Fibroblast of lung (primary cell): ENCODE results near the gene ARHGEF4. TPM values are rescaled to one million over a fixed set of nuclear protein-coding genes. Genes with fewer than 3 reads are reported as not detected.

Experiments
- DNase-seq, 2 donors: peaks; one replicate each; pipeline versions ENCODE4 v3.0.0 to v3.0.0-alpha.2; 2010; ENCODE audit warnings: low read depth in 2 of 2
- H2AFZ ChIP-seq: 2 replicates; pipeline ENCODE4 v1.5.1; 2012; ENCODE audit warnings: low read length, control low read depth, inconsistent platforms
- H3K27ac ChIP-seq: 2 replicates; pipeline ENCODE4 v1.5.1; 2011; ENCODE audit warnings: low read length, control low read depth; ENCODE audit not compliant: insufficient read depth
- H3K27me3 ChIP-seq: 2 replicates; pipeline ENCODE4 v1.5.1; 2011; ENCODE audit warnings: mild to moderate bottlenecking, low read length; ENCODE audit not compliant: control insufficient read depth, insufficient read depth
- H3K36me3 ChIP-seq: 2 replicates; pipeline ENCODE4 v1.5.1; 2011; ENCODE audit warnings: low read length; ENCODE audit not compliant: control insufficient read depth, insufficient read depth
- H3K4me1 ChIP-seq: 2 replicates; pipeline ENCODE4 v1.5.1; 2011; ENCODE audit warnings: low read length; ENCODE audit not compliant: control insufficient read depth, insufficient read depth; ENCODE audit errors: extremely low read depth
- H3K4me2 ChIP-seq: 2 replicates; pipeline ENCODE4 v1.5.1; 2011; ENCODE audit warnings: low read length, control low read depth; ENCODE audit not compliant: insufficient read depth; ENCODE audit errors: extremely low read depth
- H3K4me3 ChIP-seq, 4 experiments: fragments of 200-600 bp in 1 of 4; sonication (generic) in 1 of 4; replicated peaks in 1 of 4; 2 replicates each; pipeline ENCODE4 v1.5.1; 2011 to 2016; ENCODE audit warnings: low read length in 4 of 4, low read depth in 3 of 4, mild to moderate bottlenecking in 3 of 4, control low read depth in 2 of 4, inconsistent platforms in 1 of 4, mixed read lengths in 1 of 4; ENCODE audit not compliant: insufficient read depth in 1 of 4; ENCODE audit errors: control extremely low read depth in 1 of 4
- H3K79me2 ChIP-seq: 2 replicates; pipeline ENCODE4 v1.5.1; 2012; ENCODE audit warnings: mild to moderate bottlenecking, low read length, inconsistent platforms; ENCODE audit not compliant: control insufficient read depth, insufficient read depth
- H3K9ac ChIP-seq: 2 replicates; pipeline ENCODE4 v1.5.1; 2011; ENCODE audit warnings: mild to moderate bottlenecking, low read length, control low read depth; ENCODE audit not compliant: insufficient read depth
- H3K9me3 ChIP-seq: 2 replicates; pipeline ENCODE4 v1.5.1; 2012; ENCODE audit warnings: low read depth, low read length; ENCODE audit not compliant: control insufficient read depth, insufficient read depth
- H4K20me1 ChIP-seq: 2 replicates; pipeline ENCODE4 v1.5.1; 2011; ENCODE audit warnings: low read length; ENCODE audit not compliant: control insufficient read depth, insufficient read depth; ENCODE audit errors: extremely low read depth
- EZH2 ChIP-seq: IDR thresholded peaks from 2 replicates; pipeline ENCODE4 v1.5.1; 2012; ENCODE audit warnings: low read length, control low read depth, mild to moderate bottlenecking; ENCODE audit errors: missing control alignments
- polyA plus RNA-seq, 2 donors: library from polyadenylated mRNA; depleted of rRNA in 1 of 2; stranded (reverse) in 1 of 2; unstranded in 1 of 2; fragments of >200 nt; gene quantifications; 2 replicates each; pipeline ENCODE4 v1.2.1, GENCODE V29; 2011 to 2012; ENCODE audit warnings: missing spikeins in 1 of 2
- total RNA-seq: library from RNA; depleted of rRNA; stranded (reverse); fragments of >200 nt; gene quantifications from 2 replicates; pipeline ENCODE4 v1.2.1, GENCODE V29; 2014
- TF ChIP-seq, protein P1 (sequence below), 2 donors: IDR thresholded peaks in 1 of 2; conservative IDR thresholded peaks in 1 of 2; 1 replicate in 1 of 2; 2 replicates in 1 of 2; pipeline ENCODE4 v1.5.1; 2011 to 2012; ENCODE audit warnings: low read length in 2 of 2, control low read depth in 1 of 2, inconsistent platforms in 1 of 2, low read depth in 1 of 2, mild to moderate bottlenecking in 1 of 2

ARHGEF4 gene
- total and polyA plus RNA-seq, 2 donors (not counting 1 experiment from before 2014, with no cell fraction given), result 0.05 to 0.83 TPM

- no peak overlapping the region for H2AFZ ChIP-seq
- H3K79me2 ChIP-seq, result no peaks in the 10 kb centered on the region
- H3K4me2 ChIP-seq, result no peak overlapping the region
- H3K9ac ChIP-seq, result no peak overlapping the region
- H3K9me3 ChIP-seq, result no peaks in the 10 kb centered on the region
- H4K20me1 ChIP-seq, result no peaks in the 10 kb centered on the region
- no peaks in the 10 kb centered on the region for H3K27me3 ChIP-seq
- no peaks in the 10 kb centered on the region for H3K4me1 ChIP-seq
- H3K27ac ChIP-seq, result no peak overlapping the region
- no peak overlapping the region for H3K4me3 ChIP-seq
- no peaks in the 10 kb centered on the region for H3K36me3 ChIP-seq
- TF ChIP-seq, protein P1, sequence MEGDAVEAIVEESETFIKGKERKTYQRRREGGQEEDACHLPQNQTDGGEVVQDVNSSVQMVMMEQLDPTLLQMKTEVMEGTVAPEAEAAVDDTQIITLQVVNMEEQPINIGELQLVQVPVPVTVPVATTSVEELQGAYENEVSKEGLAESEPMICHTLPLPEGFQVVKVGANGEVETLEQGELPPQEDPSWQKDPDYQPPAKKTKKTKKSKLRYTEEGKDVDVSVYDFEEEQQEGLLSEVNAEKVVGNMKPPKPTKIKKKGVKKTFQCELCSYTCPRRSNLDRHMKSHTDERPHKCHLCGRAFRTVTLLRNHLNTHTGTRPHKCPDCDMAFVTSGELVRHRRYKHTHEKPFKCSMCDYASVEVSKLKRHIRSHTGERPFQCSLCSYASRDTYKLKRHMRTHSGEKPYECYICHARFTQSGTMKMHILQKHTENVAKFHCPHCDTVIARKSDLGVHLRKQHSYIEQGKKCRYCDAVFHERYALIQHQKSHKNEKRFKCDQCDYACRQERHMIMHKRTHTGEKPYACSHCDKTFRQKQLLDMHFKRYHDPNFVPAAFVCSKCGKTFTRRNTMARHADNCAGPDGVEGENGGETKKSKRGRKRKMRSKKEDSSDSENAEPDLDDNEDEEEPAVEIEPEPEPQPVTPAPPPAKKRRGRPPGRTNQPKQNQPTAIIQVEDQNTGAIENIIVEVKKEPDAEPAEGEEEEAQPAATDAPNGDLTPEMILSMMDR (conservative IDR thresholded peaks at IDR 0.05 in 1 of 2, IDR thresholded peaks at IDR 0.05 in 1 of 2; ENCODE audit: low read depth in 1 of 2, low read length in 2 of 2), result no peak
- no peak for TF ChIP-seq EZH2
- DNase-seq, result no peak
Observed at GRCh38 chr2:130949954-130950353, 113.2 kb downstream of the ARHGEF4 start.

- H3K36me3 ChIP-seq, result no peaks in the 10 kb centered on the region
- no peak for DNase-seq
- H3K4me2 ChIP-seq, result no peak overlapping the region
- H3K4me3 ChIP-seq, result no peak overlapping the region
- TF ChIP-seq, protein P1 (conservative IDR thresholded peaks at IDR 0.05 in 1 of 2, IDR thresholded peaks at IDR 0.05 in 1 of 2; ENCODE audit: low read depth in 1 of 2, low read length in 2 of 2), result no peak
- no peak for TF ChIP-seq EZH2
- no peaks in the 10 kb centered on the region for H3K4me1 ChIP-seq
- H3K9me3 ChIP-seq, result no peaks in the 10 kb centered on the region
- no peak overlapping the region for H3K9ac ChIP-seq
- H3K27me3 ChIP-seq, result no peaks in the 10 kb centered on the region
- no peaks in the 10 kb centered on the region for H3K79me2 ChIP-seq
- no peaks in the 10 kb centered on the region for H4K20me1 ChIP-seq
- H2AFZ ChIP-seq, result no peak overlapping the region
- no peak overlapping the region for H3K27ac ChIP-seq
Observed at GRCh38 chr2:130951018-130951417, 114.3 kb downstream of the ARHGEF4 start.

- no peak overlapping the region for H3K4me2 ChIP-seq
- H3K9me3 ChIP-seq, result no peaks in the 10 kb centered on the region
- DNase-seq, result no peak
- no peaks in the 10 kb centered on the region for H4K20me1 ChIP-seq
- no peaks in the 10 kb centered on the region for H3K79me2 ChIP-seq
- no peak for TF ChIP-seq EZH2
- TF ChIP-seq, protein P1 (conservative IDR thresholded peaks at IDR 0.05 in 1 of 2, IDR thresholded peaks at IDR 0.05 in 1 of 2; ENCODE audit: low read depth in 1 of 2, low read length in 2 of 2), result no peak
- no peaks in the 10 kb centered on the region for H3K4me1 ChIP-seq
- H3K4me3 ChIP-seq, result no peak overlapping the region
- no peak overlapping the region for H3K27ac ChIP-seq
- no peak overlapping the region for H2AFZ ChIP-seq
- no peak overlapping the region for H3K9ac ChIP-seq
- H3K27me3 ChIP-seq, result no peaks in the 10 kb centered on the region
- no peaks in the 10 kb centered on the region for H3K36me3 ChIP-seq
Observed at GRCh38 chr2:130954873-130955272, 118.2 kb downstream of the ARHGEF4 start.
